Anterior cingulate cortex (tissue), 58 donors: ENCODE measurements around the gene MYZAP.

Source experiments
- DNase-seq, 58 donors: peaks; one replicate each; lab custom pipeline; 2025; lab: John Stamatoyannopoulos, UW

Gene MYZAP

DNA sequence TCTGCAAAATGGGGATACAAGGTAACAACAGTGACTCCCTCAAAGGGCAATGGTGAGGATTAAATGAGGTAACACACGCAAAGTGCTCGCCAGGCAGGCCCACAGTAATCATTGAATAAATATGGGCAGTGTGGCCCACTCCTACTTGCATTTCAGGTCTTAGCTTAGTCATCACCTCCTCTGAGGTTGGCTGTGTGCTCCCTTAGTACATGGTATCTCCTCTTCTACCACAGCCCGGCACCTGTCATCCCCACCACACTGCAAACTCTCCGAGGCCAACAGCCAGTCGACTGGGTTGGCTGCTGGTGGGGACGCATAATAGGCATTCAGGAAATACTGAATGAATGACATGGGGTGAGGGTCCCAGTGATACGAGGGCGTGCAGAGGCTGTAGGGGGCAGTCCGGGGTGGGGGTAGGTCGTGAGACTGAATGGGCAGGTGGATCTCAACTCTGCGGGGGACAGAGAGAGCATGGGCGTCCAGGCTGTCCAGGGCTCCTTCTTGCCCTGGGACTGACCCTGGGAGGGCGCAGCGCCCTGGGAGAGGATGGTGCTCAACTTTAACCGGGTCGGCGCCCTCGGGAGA, 375 bp upstream of the MYZAP start:
- no peak for DNase-seq

DNA sequence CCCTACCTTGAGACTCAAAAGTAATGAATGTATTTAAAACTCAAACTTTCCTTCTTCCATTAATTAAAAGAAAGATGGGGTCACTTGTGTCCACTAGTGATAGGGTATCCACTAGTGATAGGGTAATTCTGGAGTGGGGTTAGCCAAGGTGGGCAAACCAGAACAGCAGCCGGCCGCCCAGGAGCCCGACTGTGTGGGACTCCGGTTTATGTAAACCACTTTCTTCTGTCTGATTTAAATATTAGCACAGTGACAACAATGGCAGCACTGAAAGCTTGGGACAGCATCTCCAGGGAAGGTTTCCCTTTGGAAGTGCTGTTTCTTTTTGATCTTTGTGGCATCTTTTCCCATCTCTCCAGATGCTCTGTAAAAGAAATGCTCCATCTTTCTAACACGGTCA, 722 bp downstream of the MYZAP start:
- no peak for DNase-seq

DNA sequence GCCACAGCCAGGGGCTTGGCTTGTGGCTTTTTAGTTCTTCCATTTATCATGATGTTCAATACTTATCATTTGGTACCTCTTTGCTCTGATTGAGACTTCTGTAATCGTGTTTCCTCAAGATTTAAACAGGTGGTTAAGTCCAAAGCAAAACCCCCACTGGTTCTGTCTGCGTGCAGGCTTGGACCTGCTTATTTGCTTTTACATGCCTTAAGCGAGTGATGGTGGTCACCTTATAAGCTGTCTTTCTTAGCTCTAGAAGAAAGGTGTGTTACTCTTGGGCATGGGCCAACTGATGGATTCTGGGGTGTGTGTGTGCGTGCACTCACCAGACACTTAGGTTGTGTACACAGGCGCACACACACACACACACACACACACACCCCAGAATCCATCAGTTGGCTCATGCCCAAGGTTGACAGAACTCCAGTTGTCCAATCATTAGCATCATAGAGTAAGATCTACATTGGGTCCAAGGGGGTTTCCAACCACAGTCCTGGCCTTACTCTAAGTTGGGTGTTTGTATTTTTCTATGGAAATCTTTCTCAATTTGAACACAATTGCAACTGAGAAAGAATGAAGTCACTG, 1.2 kb downstream of the MYZAP start:
- DNase-seq = no peak

- no peak for DNase-seq
These were observed 2.8 kb downstream of the MYZAP start for GRCh38 chr15:57594479-57594878.

GRCh38 chr15:57595011-57595866, 3.5 kb downstream of the MYZAP start:
- no peak for DNase-seq

GRCh38 chr15:57596301-57596855, 4.7 kb downstream of the MYZAP start:
- DNase-seq = no peak

- DNase-seq = no peak
These were observed 5.3 kb downstream of the MYZAP start for GRCh38 chr15:57596978-57597377.

DNA sequence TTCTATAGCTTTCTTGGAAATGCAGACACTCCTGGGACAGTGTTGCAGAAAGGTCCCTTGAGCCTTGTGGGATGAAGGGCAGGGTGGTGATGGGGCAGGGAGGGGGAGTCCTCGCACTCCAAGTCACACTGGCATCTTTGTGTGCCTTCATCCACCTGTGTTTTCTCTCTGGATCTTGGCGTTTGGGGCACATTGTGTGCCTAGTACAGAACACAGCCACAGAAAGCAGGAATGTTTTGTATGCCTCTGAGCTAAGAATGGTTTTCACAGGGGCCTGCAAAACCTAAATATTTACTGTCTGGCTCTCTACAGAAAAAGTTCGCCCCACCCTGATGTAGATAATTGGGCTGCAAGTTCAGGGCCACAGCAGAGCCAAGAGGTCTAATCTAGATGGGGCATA, 5.7 kb downstream of the MYZAP start:
- DNase-seq = no peak

- no peak for DNase-seq
These were observed 6.6 kb downstream of the MYZAP start for GRCh38 chr15:57598346-57598745.

DNA sequence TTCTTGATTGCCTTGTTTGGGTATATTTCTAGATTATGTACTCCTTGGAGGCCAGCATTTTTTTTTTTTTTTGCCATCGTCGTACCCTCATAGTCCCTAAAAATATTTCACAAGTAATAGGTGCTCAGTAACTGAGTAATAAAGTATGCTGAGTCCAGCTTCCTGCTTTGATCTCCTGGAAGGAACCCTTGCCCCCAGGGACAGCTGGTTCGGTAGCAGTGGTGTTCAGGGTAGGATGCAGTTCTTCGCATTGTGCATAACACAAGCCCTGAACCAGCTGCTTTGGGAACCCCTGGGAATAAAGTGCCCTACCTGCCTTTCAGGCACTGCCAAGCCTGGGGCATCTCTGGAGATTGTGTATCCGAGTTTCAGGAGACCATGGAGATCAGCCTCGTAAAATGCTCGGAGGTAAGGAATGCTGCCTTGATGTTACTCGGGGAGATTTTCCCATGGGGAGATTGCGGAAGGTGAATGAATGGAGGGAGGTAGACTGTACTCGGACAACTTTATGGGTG, 7.6 kb downstream of the MYZAP start:
- DNase-seq = no peak

DNA sequence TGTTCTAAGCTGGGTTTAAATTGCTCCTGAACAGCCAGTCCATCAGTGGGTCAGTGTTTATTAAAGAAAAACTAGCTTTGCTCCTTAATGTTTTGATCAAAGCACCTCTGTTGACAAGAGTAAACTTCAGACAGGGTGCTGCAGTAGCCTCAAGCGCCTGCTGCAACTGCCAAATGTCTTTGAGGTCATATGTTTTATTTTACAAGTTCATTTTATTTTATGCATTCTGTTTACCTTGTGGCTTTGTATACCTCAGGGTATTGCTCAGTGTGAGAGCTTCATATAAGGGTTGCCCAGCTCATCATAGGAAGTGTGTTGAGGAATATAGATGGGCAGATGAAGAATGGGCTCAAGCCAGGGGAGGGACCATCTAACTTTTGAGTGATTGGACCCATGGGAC, 8.5 kb downstream of the MYZAP start:
- no peak for DNase-seq

DNA sequence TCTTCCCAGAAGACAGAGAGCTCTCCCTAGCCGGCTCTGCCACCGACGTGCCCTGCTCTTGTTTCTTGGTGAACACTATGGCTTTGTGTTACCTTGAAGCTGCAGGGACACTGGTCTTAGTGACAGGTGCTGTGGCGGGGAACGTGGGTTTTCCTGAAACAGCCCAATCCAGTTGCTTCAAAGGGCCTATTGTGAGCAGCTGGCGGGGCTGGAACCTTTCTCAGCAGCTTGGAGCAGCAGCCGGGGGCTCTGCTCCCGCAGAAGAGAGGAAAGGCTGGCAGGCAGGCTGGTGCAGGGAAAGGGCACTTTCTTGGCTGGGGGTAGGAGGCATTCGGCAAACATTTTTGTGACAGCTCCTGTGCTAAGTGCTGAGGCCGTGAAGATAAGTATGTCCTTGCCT, 12.8 kb downstream of the MYZAP start:
- peak in 4 of 58 donors; percentile 3 to 16 (median 9) for DNase-seq

GRCh38 chr15:57605491-57605890, 13.8 kb downstream of the MYZAP start:
- no peak for DNase-seq

DNA sequence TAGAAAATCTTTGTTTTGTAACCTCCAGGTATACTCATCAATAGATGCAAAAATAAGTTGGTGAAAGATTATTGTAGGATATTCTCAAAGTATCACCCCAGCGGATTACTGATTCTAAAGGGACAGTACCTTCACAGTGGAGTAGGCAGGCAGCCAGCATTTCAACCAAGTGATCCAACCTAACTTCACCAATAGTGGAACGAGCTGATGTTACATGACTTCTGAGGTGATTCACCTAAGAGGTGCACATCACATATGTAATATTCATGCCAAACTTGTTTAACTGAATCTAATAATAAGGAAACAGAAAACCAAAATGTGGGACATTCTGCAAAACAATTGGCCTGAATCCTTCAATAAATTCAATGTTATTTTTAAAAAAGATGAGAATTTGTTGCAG, 14.3 kb downstream of the MYZAP start:
- no peak for DNase-seq

GRCh38 chr15:57606816-57607215, 15.1 kb downstream of the MYZAP start:
- no peak for DNase-seq

DNA sequence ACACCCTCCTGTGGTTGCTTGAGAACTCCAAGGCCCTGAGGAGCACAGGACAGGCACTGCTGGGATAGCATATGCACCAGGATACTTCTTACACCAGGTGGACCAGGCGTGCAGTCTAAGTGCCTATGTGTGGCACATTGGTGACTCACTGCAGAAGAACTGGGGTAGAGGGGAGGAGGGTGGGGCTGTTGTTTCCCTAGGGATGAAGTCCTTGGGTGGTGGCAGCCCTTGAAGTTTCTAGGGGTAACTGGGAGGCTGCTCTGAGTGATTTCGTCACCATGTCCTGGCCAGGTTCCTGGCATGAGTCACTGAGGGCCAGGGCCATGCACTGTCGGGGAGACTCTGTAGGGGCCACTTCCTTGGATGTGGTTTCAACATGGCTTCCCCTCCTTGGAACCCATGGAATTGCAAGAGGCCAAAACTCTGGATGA, 15.9 kb downstream of the MYZAP start:
- DNase-seq = peak in 1 of 58 donors; percentile 5

DNA sequence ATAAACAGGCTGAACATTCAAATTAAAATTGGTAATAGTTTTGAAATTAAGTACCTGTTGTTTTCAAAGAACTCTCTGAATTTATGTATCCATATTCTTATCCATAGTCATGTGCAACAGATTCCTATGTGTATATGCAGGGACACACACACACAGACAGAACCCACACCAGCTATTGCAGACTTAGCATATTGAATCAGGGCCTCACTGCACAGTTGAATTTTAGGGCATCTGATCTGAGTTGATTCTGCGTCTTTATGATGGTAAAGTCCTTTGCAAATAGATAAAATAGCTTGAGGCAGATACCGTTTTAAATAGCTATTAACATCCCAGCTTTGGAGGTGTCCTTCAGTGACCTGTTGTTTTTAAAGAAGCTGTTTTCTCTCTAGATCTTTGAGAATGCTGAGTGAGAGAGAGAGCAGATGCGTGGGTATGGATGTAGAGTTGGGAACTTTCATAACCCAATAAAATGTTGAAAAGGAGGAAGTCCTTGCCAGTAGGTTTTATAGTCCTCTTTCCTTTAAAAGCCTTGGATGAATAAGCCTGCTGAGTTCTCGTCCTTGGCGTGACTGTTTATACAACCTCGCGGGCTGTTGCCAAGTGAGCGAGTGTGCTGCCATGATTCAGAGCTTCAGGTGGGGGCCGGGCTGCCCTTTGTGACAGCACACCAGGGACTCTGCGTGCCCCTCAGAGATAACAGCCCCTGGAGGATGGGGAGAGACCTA, 18.3 kb downstream of the MYZAP start:
- peak in 4 of 58 donors; percentile 3 to 10 (median 7) for DNase-seq

DNA sequence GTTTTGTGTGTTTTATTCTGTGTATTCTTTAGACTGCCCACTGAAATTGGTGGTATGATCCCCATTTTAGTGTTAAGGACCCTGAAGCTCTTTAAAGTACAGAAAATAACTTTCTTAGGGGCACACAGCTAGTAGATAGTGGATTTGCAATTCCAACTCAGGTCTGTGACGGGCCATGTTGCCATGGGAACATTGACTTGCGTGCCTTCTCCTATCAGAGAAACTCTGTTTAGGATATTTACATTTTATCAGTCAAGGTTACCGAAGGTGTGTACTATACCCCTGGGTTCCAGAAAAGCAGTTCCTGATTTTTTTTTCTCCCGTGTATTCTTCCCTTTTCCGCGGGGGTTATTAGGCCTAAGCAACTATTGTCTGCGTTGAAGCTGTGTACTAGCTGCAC, 19.4 kb downstream of the MYZAP start:
- no peak for DNase-seq

GRCh38 chr15:57611938-57612337, 20.2 kb downstream of the MYZAP start:
- DNase-seq = peak in 6 of 58 donors; percentile 8 to 36 (median 14)

- no peak for DNase-seq
These were observed 22.5 kb downstream of the MYZAP start for GRCh38 chr15:57614241-57614640.
